Measurements from ENCODE around the gene PIK3CB.
"Not testable (repeated sequence)": the region's sequence is repeated elsewhere in the genome, so short reads cannot be mapped to it uniquely, and the experiment has no call there.

The PIK3CB gene

DNA sequence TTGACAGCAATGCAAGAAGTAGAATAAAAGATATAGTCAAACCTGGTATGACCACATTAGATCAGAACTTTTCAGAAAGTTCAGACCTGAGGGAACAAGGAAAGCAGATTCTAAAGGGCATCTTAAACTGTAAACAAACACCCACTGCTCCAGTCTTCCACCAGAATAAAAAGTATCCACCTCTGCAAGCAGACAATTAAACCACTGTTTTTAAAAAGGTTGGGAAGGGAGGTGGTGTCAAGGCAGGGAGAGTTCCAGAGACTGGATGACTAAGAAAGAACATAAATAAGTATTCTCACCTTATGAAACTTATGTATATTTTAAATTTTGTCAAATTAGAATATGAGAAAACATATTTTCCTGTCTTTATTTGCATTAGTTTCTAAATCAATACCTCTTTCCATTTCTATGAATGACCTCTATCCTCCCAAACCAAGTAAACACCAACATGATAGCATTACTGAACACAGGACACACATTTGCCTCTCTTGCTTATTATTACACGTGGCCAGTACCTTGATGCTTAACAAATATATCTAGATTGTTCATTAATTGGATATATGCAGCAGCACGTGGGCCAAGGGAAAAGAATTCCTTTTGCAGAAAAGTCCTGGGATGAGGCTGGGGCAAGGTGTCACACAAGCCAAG is 31.6 kb downstream of the PIK3CB start:
- no peak for DNase-seq
- no peak for TF ChIP-seq POLR2A (IDR thresholded peaks at IDR 0.05; ENCODE audit: low read length)
- no peak for TF ChIP-seq GATA1 (IDR thresholded peaks at IDR 0.05; ENCODE audit: low read depth, low read length)

DNA sequence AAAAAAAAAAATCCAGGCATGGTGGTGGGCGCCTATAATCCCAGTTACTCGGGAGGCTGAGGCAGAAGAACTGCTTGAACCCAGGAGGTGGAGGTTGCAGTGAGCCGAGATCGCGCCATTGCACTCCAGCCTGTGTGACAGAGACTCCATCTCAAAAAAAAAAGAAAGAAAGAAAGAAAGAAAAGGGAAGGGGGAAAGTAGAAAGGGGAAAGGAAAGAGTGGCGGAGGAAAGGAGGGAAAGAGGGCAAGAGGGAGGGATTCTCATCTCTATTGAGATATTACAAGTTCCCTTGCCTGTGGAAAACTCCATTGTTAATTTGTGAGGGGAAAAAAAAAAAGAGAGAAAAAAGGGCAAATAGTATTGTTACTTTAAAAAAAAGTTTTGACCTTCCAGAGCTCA is 32.5 kb downstream of the PIK3CB start:
- DNase-seq = not testable (repeated sequence)

DNA sequence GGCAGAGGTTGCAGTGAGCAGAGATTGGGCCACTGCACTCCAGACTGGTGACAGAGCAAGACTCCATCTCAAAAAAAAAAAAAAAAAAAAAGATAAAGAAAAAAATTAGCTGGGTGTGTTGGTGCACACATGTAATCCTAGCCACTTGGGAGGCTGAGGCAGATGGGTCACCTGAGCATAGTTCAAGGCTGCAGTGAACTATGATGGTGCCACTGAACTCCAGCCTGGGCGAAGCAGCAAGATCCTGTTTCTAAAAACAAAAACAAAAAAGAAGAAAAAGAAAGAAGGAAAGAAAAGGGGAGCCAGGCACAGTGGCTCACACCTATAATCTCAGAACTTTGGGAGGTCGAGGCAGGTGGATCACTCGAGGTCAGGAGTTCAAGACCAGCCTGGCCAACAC is 32.9 kb downstream of the PIK3CB start:
- no peak for DNase-seq
- TF ChIP-seq GATA1 (IDR thresholded peaks at IDR 0.05; ENCODE audit: low read depth, low read length) (no peak), POLR2A (IDR thresholded peaks at IDR 0.05; ENCODE audit: low read length) (no peak)

DNA sequence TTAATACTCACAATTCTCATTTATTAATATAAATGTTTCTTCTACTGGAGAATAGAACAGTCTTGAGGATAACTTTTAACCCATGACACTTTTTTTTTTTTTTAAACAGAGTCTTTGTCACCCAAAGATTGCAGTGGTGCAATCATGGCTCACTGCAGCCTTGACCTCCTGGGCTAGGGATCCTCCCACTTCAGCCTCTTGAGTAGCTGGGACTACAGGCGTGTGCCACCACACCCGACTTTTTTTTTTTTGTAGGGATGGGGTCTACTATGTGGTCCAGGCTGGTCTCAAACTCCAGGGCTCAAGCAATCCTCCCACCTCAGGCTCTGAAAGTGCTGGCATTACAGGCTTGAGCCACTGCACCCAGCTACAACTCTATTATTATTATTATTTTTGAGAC is 34.5 kb downstream of the PIK3CB start:
- no peak for DNase-seq
- no peak for TF ChIP-seq POLR2A (IDR thresholded peaks at IDR 0.05; ENCODE audit: low read length)
- TF ChIP-seq GATA1 (IDR thresholded peaks at IDR 0.05; ENCODE audit: low read depth, low read length) = no peak

DNA sequence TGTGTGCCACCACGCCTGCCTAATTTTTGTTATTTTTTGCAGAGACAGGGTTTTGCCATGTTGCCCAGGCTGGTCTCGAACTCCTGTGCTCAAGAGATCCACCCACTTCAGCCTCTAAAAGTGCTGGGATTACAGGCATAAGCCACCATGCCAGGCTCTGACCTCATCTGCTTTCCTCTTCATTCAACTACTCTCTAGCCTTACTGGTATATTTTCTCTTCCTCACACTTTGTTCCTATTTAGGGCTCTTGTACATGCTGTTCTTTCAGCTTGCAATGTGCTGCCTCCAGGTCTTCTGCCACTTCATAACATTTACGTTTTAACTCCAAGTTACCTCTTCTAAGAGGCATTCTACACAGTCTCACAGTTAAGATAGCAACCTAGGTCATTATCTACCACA is 34.9 kb downstream of the PIK3CB start:
- no peak for DNase-seq
- no peak for TF ChIP-seq POLR2A (IDR thresholded peaks at IDR 0.05; ENCODE audit: low read length)
- no peak for TF ChIP-seq GATA1 (IDR thresholded peaks at IDR 0.05; ENCODE audit: low read depth, low read length)

DNA sequence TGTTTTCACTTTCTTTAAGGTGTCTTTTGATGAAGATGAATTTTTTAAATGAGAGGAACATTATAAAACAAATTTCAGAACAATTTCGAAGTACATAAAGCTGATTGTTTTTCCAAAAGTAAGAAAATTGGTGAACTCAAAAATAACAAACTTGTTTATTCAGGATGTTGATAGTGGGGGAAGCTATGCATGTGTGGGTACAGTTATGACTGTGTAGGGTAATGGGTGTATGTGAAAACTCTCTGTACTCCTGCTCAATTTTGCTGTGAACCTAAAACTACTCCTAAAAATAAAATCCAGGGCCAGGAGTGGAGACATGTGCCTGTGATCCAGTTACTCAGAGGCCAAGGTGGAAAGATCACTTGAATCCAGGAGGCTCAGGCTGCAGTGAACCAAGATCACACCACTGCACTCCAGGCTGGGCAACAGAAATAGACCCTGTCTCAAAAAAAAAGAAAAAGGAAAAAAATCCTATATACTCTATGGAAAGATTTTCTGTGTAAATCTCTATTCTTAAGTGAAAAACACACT is 37.2 kb downstream of the PIK3CB start:
- no peak for DNase-seq
- TF ChIP-seq GATA1 (IDR thresholded peaks at IDR 0.05; ENCODE audit: low read depth, low read length) (no peak), POLR2A (IDR thresholded peaks at IDR 0.05; ENCODE audit: low read length) (no peak)

DNA sequence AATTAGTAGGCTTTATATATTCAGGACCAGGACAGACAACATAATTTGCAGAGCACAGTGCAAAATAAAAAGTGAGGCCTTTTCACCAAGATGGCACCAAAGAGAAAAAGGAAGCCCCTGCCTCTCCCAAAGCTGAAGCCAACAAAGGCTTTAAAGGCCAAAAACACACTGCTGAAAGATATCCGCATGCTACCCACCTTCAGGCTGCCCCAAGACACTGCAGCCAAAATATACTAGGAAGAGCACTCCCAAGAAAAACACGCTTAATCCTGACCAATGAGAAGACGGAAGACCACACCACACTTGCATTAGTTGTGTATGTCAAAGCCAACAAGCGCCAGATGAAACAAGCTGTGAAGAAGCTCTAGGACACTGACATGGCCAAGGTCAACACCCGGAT is 38.0 kb downstream of the PIK3CB start:
- no peak for TF ChIP-seq GATA1 (IDR thresholded peaks at IDR 0.05; ENCODE audit: low read depth, low read length)
- no peak for TF ChIP-seq POLR2A (IDR thresholded peaks at IDR 0.05; ENCODE audit: low read length)
- DNase-seq = no peak

DNA sequence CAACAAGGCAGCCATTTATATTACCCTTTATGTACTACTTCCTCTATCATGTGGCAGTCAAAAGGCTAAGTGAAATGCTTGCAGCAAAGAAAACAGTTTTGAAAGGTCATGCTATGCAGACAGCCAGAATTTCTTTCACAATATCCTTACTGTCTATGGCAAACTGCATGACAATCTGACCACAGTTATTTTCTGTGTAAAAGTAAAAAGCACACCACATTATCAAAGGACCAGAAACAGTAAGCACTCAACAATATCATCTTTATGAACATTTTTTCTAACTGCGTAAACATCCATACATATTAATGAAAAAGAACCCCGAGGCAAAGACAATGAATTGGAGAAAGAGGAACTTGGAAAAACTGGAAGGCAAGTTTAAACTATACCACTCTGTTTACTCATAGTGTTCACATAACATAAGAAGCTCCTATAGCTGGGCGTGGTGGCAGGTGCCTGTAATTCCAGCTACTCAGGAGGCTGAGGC is 47.9 kb downstream of the PIK3CB start:
- TF ChIP-seq POLR2A (IDR thresholded peaks at IDR 0.05; ENCODE audit: low read length) (no peak), GATA1 (IDR thresholded peaks at IDR 0.05; ENCODE audit: low read depth, low read length) (no peak)
- DNase-seq = no peak

DNA sequence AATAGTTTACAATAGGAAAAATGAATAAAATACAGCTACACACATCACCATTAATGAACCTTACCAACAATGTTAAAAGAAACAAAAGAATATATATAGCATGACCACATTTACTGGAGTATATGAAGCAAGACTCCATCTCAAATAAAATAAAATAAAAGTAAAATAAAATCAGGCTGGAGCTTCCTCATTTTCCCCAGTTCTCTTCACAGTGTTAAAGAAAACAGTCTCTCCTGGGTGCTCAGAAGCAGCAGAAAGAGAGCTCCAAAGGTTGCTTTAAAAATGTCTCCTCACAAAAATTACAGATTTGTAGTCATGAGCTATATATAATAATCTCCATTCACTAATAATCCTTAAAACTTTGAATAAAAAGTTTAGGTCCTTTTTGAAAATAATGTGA is 48.8 kb downstream of the PIK3CB start:
- DNase-seq = no peak

DNA sequence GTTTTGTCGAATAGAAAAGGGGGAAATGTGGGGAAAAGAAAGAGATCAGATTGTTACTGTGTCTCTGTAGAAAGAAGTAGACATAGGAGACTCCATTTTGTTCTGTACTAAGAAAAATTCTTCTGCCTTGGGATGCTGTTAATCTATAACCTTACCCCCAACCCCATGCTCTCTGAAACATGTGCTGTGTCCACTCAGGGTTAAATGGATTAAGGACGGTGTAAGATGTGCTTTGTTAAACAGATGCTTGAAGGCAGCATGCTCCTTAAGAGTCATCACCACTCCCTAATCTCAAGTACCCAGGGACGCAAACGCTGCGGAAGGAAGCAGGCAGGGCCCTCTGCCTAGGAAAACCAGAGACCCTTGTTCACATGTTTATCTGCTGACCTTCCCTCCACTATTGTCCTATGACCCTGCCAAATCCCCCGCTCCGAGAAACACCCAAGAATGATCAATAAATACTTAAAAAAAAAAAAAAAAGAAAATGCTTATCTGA is 49.3 kb downstream of the PIK3CB start:
- peak in 1 of 2 experiments; percentile 3 for DNase-seq

More for the DNA sequence above, 48.8 kb downstream of the PIK3CB start:
- TF ChIP-seq POLR2A (IDR thresholded peaks at IDR 0.05; ENCODE audit: low read length) = no peak
- no peak for TF ChIP-seq GATA1 (IDR thresholded peaks at IDR 0.05; ENCODE audit: low read depth, low read length)

DNA sequence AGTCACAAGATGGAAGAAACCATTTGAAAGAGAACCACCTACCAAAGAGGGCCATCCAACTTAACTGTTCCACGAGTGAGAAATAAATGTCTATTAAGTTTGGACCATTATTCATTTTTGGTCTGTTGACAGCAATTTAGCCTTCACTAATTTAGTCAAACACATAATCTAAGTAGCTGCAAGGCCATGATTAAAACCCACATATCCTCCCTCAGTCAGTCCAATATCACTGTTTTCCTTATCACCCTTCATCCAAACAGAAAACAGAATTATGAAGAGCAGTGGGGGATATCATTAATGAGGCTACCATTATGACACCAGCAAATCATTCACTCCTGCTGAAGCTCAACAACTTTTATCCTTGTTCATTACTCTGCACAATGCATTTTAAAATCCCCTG is 52.0 kb downstream of the PIK3CB start:
- peak; percentile 17 to 56 for DNase-seq
- TF ChIP-seq POLR2A (IDR thresholded peaks at IDR 0.05; ENCODE audit: low read length) = no peak
- no peak for TF ChIP-seq GATA1 (IDR thresholded peaks at IDR 0.05; ENCODE audit: low read depth, low read length)

DNA sequence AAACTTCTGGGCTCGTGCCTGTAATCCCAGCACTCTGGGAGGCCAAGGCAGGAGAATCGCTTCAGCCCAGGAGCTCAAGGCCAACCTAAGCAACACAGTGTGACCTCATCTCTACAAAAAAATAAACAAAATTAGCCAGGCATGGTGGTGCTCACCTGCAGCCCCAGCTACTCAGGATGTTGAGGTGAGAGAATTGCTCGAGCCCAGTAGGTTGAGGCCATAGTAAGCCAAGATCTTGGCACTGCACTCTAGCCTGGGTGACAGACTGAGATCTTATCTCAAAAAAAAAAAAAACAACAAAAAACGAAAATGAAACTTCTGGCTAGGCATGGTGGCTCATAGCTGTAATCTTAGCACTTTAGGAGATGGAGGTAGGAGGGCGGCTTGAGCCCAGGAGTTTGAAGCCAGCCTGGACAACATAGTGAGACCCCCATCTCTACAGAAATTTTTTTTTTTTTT is 53.7 kb downstream of the PIK3CB start:
- peak; percentile 78 to 79 for DNase-seq

DNA sequence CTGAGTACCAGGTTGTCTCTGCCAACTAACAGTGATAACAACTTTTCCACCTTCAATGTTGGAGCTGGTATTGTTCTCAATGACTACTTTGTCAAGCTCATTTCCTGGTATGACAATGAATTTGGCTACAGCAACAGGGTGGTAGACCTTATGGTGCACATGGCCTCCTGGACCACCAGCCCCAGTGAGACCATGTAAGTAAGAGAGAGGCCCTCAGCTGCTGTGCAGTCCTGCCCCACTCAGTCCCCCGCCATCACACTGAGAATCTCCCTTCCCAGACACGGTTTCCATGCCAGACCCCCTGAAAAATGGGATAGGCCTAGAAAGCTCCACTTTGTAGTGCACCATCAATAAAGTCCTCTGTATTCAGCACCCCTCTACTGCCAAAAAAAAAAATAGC is 56.1 kb downstream of the PIK3CB start:
- TF ChIP-seq GATA1 (IDR thresholded peaks at IDR 0.05; ENCODE audit: low read depth, low read length) (no peak), POLR2A (IDR thresholded peaks at IDR 0.05; ENCODE audit: low read length) (no peak)

More for the DNA sequence above, 53.7 kb downstream of the PIK3CB start:
- TF ChIP-seq GATA1 (IDR thresholded peaks at IDR 0.05; ENCODE audit: low read depth, low read length) (no peak), POLR2A (IDR thresholded peaks at IDR 0.05; ENCODE audit: low read length) (no peak)

DNA sequence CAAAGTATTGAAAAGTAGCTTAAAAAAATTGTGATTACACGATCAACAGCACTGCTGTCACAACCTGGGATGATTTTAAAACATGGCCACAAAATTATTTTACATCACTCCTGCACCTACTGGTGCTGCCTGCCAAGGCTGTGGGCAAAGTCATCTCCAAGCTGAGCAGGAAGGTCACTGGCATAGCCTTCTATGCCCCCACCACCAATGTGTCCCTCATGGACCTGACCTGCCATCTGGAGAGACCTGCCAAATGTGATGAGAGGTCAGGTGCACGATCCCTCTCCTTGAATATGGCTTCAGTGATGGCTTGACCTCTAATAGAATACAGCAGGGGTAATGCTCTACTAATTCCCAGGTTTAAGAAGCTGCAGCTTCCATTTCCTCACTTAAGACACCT is 57.8 kb downstream of the PIK3CB start:
- TF ChIP-seq POLR2A (IDR thresholded peaks at IDR 0.05; ENCODE audit: low read length) (no peak), GATA1 (IDR thresholded peaks at IDR 0.05; ENCODE audit: low read depth, low read length) (no peak)
- DNase-seq = no peak

More for the DNA sequence above, 56.1 kb downstream of the PIK3CB start:
- DNase-seq = no peak

DNA sequence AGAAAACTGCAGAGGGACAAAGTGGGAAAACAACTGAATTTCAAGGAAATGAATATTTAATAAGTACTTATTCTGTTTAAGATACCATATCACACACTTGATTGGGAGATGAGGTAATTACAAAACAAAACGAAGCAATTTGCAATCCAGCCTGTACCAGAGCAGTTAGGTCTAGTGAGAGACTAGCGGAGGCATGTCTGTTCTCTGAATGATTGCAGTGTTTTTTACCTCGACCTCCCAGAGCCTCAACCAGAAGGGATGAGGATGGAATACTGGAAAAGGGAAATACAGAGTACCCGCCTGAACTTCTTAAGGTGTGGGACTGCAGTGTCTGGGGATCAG is 59.5 kb downstream of the PIK3CB start:
- TF ChIP-seq GATA1 (IDR thresholded peaks at IDR 0.05; ENCODE audit: low read depth, low read length) (no peak), POLR2A (IDR thresholded peaks at IDR 0.05; ENCODE audit: low read length) (no peak)
- DNase-seq = no peak
